ENCODE measurements around the gene UPK1B.

The UPK1B gene

GRCh38 chr3:119230745-119231144 lies 57.3 kb downstream of the UPK1B start:
- no peak for TF ChIP-seq SIN3A (IDR thresholded peaks at IDR 0.05; ENCODE audit: borderline replicate concordance, insufficient read depth, low read length)
- no peak for TF ChIP-seq FOXP2 (optimal IDR thresholded peaks at IDR 0.05; ENCODE audit: borderline replicate concordance, extremely low read depth, extremely low read length, insufficient read depth)
- TF ChIP-seq POLR2AphosphoS5 (IDR thresholded peaks at IDR 0.05; ENCODE audit: low read depth, low read length): no peak
- TF ChIP-seq TAF1 (IDR thresholded peaks at IDR 0.05; ENCODE audit: borderline replicate concordance, insufficient read depth, low read length): no peak
- TF ChIP-seq, protein P1, sequence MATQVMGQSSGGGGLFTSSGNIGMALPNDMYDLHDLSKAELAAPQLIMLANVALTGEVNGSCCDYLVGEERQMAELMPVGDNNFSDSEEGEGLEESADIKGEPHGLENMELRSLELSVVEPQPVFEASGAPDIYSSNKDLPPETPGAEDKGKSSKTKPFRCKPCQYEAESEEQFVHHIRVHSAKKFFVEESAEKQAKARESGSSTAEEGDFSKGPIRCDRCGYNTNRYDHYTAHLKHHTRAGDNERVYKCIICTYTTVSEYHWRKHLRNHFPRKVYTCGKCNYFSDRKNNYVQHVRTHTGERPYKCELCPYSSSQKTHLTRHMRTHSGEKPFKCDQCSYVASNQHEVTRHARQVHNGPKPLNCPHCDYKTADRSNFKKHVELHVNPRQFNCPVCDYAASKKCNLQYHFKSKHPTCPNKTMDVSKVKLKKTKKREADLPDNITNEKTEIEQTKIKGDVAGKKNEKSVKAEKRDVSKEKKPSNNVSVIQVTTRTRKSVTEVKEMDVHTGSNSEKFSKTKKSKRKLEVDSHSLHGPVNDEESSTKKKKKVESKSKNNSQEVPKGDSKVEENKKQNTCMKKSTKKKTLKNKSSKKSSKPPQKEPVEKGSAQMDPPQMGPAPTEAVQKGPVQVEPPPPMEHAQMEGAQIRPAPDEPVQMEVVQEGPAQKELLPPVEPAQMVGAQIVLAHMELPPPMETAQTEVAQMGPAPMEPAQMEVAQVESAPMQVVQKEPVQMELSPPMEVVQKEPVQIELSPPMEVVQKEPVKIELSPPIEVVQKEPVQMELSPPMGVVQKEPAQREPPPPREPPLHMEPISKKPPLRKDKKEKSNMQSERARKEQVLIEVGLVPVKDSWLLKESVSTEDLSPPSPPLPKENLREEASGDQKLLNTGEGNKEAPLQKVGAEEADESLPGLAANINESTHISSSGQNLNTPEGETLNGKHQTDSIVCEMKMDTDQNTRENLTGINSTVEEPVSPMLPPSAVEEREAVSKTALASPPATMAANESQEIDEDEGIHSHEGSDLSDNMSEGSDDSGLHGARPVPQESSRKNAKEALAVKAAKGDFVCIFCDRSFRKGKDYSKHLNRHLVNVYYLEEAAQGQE (IDR thresholded peaks at IDR 0.05; ENCODE audit: insufficient read depth in 1 of 2, low read depth in 2 of 2, low read length in 2 of 2): no peak

DNA sequence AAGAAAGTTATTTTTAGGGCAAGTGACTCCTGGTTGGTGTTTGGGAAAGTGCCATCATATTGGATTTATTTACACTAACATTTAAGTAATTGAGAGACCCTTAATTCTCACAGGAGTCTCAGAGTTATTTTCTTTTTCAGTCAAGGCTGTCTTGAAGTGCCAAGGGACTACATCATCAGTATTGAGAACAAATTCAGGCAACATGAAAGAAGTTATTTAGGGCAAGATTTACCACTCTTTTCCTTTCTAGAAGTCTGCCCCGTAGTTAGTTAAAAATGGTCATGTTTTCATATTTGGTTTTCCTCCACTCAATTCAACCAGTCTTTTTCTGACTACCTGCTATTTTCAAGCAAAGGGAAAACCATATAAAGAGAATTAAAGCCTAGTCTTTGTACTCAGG lies 61.2 kb downstream of the UPK1B start:
- TF ChIP-seq POLR2AphosphoS5 (IDR thresholded peaks at IDR 0.05; ENCODE audit: low read depth, low read length) (no peak), SIN3A (IDR thresholded peaks at IDR 0.05; ENCODE audit: borderline replicate concordance, insufficient read depth, low read length) (no peak), TAF1 (IDR thresholded peaks at IDR 0.05; ENCODE audit: borderline replicate concordance, insufficient read depth, low read length) (no peak), FOXP2 (optimal IDR thresholded peaks at IDR 0.05; ENCODE audit: borderline replicate concordance, extremely low read depth, extremely low read length, insufficient read depth) (no peak)
- TF ChIP-seq, protein P1 (IDR thresholded peaks at IDR 0.05; ENCODE audit: insufficient read depth in 1 of 2, low read depth in 2 of 2, low read length in 2 of 2): no peak

- TF ChIP-seq, protein P1 (IDR thresholded peaks at IDR 0.05; ENCODE audit: insufficient read depth in 1 of 2, low read depth in 2 of 2, low read length in 2 of 2): no peak
- TF ChIP-seq SIN3A (IDR thresholded peaks at IDR 0.05; ENCODE audit: borderline replicate concordance, insufficient read depth, low read length) (no peak), TAF1 (IDR thresholded peaks at IDR 0.05; ENCODE audit: borderline replicate concordance, insufficient read depth, low read length) (no peak), FOXP2 (optimal IDR thresholded peaks at IDR 0.05; ENCODE audit: borderline replicate concordance, extremely low read depth, extremely low read length, insufficient read depth) (no peak), POLR2AphosphoS5 (IDR thresholded peaks at IDR 0.05; ENCODE audit: low read depth, low read length) (no peak)
Measured at GRCh38 chr3:119235151-119235550, 61.8 kb downstream of the UPK1B start.

GRCh38 chr3:119236756-119237155 lies 63.4 kb downstream of the UPK1B start:
- no peak for TF ChIP-seq FOXP2 (optimal IDR thresholded peaks at IDR 0.05; ENCODE audit: borderline replicate concordance, extremely low read depth, extremely low read length, insufficient read depth)
- TF ChIP-seq SIN3A (IDR thresholded peaks at IDR 0.05; ENCODE audit: borderline replicate concordance, insufficient read depth, low read length): no peak
- TF ChIP-seq POLR2AphosphoS5 (IDR thresholded peaks at IDR 0.05; ENCODE audit: low read depth, low read length): no peak
- TF ChIP-seq TAF1 (IDR thresholded peaks at IDR 0.05; ENCODE audit: borderline replicate concordance, insufficient read depth, low read length): no peak
- TF ChIP-seq, protein P1 (IDR thresholded peaks at IDR 0.05; ENCODE audit: insufficient read depth in 1 of 2, low read depth in 2 of 2, low read length in 2 of 2): no peak

DNA sequence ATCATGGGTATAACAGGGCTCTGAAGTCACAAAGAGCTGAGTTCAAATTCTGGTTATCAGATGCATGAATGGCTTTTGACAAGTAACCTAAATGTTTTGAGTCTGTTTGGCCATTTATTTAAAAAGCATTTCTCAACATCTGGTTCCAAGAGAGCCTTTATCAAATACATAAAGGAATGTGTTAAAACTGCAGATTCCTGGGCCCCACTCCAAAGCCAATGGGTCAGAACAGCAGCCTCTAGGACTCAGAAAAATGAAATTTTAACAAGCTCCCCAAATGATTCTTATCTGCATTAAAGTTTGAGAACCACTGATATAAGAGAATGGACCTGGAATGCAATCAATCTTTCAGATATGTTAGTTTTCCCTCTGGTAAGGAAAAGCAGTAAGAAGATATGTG lies 63.9 kb downstream of the UPK1B start:
- TF ChIP-seq TAF1 (IDR thresholded peaks at IDR 0.05; ENCODE audit: borderline replicate concordance, insufficient read depth, low read length) (no peak), FOXP2 (optimal IDR thresholded peaks at IDR 0.05; ENCODE audit: borderline replicate concordance, extremely low read depth, extremely low read length, insufficient read depth) (no peak), SIN3A (IDR thresholded peaks at IDR 0.05; ENCODE audit: borderline replicate concordance, insufficient read depth, low read length) (no peak), POLR2AphosphoS5 (IDR thresholded peaks at IDR 0.05; ENCODE audit: low read depth, low read length) (no peak)
- TF ChIP-seq, protein P1 (IDR thresholded peaks at IDR 0.05; ENCODE audit: insufficient read depth in 1 of 2, low read depth in 2 of 2, low read length in 2 of 2): no peak
